Dendritic cell treated with granulocyte-macrophage colony-stimulating factor and Interleukin-4, amounts not matched to agents 40 ng/mL and 50 ng/mL, for 4 days (primary cell): ENCODE results near the gene OAF.

ENCODE experiments used
- H3K27ac Mint-ChIP-seq: one replicate; pipeline ENCODE4 v1.8.0; 2022; ENCODE audit warnings: mild to moderate bottlenecking, mixed read lengths
- H3K27me3 Mint-ChIP-seq: one replicate; pipeline ENCODE4 v1.8.0; 2022; ENCODE audit warnings: mild to moderate bottlenecking, mixed read lengths
- H3K36me3 Mint-ChIP-seq: one replicate; pipeline ENCODE4 v1.8.0; 2022; ENCODE audit warnings: low read depth, mixed read lengths
- H3K4me1 Mint-ChIP-seq: one replicate; pipeline ENCODE4 v1.8.0; 2022; ENCODE audit warnings: low read depth, mixed read lengths
- H3K4me3 Mint-ChIP-seq: one replicate; pipeline ENCODE4 v1.8.0; 2022; ENCODE audit warnings: mild to moderate bottlenecking, moderate library complexity, mixed read lengths
- H3K9me3 Mint-ChIP-seq: one replicate; pipeline ENCODE4 v1.8.0; 2022; ENCODE audit warnings: mixed read lengths
- intact Hi-C: fragments of 100-400 bp; cut with micrococcal nuclease; formaldehyde crosslinking; loops from one replicate; pipeline ENCODE4 v1.15.0; 2022

Gene OAF

DNA sequence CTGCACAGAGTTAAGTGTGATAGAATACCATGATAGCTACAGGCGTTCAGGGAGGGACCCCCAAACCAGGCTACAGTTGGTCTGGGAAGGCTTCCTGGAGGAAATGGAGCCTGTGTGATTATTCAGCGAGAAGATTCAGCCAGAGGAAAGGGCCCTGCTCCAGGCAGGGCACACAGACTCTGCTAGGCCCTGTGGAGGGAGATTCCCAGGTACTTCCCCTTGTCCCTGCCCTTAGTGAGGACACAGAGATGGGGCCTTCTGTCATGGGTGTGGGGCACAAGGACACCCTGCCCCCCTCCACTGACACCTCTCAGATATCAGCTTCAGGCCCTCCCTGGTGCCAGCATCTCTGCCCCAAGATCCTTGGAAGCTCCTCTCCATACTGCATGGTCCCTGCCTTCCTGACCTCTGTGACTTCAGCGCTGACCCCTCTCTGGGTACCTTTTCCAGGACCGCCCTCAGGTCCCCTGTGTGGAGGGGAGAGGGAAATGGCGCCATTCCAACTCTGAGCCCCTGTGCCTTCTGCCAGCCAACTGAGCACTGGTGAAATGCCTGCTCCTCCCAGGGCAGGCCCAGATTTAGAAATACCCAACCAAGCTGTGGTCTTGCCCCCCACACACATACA, 16.5 kb downstream of the OAF start:
- intact Hi-C loops: no loop called here
- Mint-ChIP-seq H3K9me3 (no peaks in the 10 kb centered on the region), H3K36me3 (peaks cover 26% of the 10 kb centered on the region), H3K27me3 (peaks cover 13% of the 10 kb centered on the region), H3K4me3 (no peak overlapping the region), H3K4me1 (peaks cover 49% of the 10 kb centered on the region), H3K27ac (peak overlapping the region; percentile 83)

DNA sequence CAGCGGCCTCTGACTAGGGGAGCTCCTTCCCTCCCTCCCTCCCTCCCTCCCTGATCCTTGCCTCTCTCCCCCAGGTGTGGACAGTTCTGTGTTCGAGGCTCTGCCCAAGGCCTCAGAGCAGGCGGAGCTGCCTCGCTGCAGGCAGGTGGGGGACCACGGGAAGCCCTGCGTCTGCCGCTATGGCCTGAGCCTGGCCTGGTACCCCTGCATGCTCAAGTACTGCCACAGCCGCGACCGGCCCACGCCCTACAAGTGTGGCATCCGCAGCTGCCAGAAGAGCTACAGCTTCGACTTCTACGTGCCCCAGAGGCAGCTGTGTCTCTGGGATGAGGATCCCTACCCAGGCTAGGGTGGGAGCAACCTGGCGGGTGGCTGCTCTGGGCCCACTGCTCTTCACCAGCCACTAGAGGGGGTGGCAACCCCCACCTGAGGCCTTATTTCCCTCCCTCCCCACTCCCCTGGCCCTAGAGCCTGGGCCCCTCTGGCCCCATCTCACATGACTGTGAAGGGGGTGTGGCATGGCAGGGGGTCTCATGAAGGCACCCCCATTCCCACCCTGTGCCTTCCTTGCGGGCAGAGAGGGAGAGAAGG, 18.1 kb downstream of the OAF start:
- Mint-ChIP-seq H3K27me3 (peaks cover 28% of the 10 kb centered on the region), H3K4me1 (peaks cover 40% of the 10 kb centered on the region), H3K9me3 (no peaks in the 10 kb centered on the region), H3K27ac (no peak overlapping the region), H3K36me3 (peaks cover 26% of the 10 kb centered on the region), H3K4me3 (no peak overlapping the region)
- intact Hi-C loops: loop anchor here (1.0 kb wide), 1 partner anchor 57 kb away; no protein-coding TSS in a partner anchor

DNA sequence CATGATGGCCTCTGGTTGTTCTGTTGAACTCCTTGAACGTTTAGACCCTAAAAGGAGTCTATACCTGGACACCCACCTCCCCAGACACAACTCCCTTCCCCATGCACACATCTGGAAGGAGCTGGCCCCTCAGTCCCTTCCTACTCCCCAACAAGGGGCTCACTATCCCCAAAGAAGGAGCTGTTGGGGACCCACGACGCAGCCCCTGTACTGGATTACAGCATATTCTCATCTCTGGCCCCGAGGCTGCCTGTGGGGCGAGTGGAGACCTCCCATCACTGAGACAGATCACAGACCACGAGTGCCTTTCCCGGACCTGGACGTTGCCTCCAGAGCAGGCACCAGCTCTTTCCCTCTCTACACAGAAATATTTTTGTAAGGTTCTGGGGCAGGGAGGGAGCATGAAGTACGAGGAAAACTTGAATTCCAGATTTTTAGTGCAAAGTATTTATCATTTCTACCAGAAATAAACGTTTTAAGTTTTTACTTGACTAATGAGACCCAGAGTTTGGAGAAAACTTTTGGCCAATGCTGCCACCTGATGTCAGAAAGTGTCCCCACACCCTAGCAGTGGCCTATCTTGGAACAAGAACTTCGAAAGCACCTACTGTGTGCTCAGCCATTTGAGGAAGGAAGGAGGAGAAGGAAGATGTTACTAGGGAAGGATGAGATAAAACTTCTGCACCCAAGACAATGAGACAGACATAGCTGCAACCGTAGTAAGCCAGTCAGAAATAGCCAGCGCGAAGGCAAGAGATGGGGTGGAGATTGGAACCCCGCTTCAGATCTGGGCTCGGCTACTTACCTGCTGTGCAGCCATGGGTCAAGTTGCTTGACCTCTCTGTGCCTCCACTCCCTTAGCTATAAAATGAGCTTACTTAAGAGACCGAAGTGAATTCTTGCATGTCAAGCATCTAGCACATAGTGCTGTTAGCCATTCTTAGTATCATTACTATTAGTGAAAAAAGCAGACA, 18.9 kb downstream of the OAF start:
- peaks cover 37% of the 10 kb centered on the region for H3K27me3 Mint-ChIP-seq
- intact Hi-C loops: loop anchor here (1.0 kb wide), 1 partner anchor 57 kb away; no protein-coding TSS in a partner anchor
- peaks cover 39% of the 10 kb centered on the region for H3K4me1 Mint-ChIP-seq
- H3K36me3 Mint-ChIP-seq: peaks cover 26% of the 10 kb centered on the region
- no peak overlapping the region for H3K4me3 Mint-ChIP-seq
- H3K9me3 Mint-ChIP-seq: no peaks in the 10 kb centered on the region
- no peak overlapping the region for H3K27ac Mint-ChIP-seq

DNA sequence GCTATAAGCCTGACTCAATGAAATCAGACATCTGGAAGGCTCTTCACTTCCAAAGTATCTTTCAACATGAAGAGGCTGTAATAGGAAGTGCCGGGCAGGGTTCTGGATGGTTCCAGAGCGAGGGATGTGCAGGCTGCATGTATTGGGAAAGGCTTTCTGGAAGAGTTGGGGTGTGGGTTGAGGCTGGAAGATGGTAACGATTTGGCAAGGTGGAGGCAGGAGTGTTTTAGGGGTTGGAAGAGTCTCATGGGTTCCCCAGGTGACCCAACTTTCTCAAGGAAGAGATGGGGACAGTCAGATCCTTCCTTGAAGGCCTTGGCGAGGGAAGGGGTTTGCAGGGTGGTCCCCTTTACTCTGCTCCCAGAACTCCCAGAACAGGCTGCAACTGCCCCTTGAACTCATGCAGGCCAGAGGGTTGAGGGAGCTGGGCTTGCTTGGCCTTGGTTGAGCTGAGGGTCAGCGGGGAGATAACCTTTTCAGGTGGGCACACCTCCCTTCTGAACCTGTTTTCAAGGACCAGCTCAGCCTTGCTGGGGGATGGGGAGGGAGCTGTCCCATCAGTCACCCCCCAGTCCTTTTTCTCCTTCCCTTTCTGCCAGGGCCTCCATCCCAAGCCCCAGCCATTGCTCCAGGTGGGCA, 19.7 kb downstream of the OAF start:
- Mint-ChIP-seq H3K27ac (no peak overlapping the region), H3K4me1 (peaks cover 31% of the 10 kb centered on the region), H3K27me3 (peaks cover 45% of the 10 kb centered on the region), H3K9me3 (no peaks in the 10 kb centered on the region), H3K4me3 (no peak overlapping the region), H3K36me3 (peaks cover 26% of the 10 kb centered on the region)
- intact Hi-C loops: no loop called here

DNA sequence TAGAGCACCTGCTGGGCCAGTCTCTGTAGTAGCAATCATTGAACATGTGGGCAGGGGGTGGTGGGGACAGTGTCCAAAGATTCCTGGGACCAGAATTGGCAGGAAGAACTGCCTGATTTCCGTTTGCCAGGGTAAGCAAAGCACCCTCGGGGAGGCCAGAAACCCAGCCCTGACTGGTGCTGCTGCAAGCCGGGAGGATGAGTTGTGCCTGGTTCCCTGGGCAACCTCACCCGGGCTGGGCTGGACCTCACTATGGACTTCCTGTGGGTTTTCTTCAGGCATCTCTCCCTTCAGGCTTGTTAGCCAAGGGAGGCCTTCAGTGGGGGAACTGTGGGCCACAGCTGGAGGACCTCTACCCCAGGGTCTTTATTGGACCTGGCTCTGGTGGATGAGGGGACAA, 21.1 kb downstream of the OAF start:
- Mint-ChIP-seq H3K27me3 (peaks cover 53% of the 10 kb centered on the region), H3K36me3 (peaks cover 20% of the 10 kb centered on the region), H3K9me3 (no peaks in the 10 kb centered on the region), H3K27ac (no peak overlapping the region), H3K4me1 (peaks cover 19% of the 10 kb centered on the region), H3K4me3 (no peak overlapping the region)
- intact Hi-C loops: no loop called here

DNA sequence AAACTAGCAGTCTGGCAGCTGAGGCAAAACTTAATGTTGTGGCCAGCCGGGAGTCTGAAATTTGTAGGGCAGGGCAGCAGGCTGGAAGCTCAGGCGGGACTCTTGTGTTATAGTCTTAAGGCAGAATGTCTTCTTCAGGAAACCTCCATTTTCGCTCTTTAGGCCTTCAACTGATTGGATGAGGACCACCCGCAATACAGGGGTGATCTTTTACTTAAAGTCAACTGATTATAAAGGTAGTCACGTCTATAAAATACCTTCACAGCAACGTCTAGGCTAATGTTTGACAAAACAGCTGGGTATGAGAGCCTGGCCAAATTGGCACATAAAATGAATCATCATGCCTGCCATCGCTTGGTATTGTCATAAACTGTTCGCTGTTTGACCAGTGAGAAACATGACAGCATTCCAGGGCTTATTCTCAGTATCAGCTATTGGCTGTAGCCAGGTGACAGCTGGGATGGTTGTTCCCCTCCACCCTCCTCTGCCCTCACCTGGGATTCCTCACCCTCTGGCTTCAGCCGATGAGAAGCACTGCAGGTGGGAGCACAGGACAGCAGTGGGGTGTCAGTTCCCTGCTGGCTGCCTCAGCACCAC, 22.5 kb downstream of the OAF start:
- no peak overlapping the region for H3K27ac Mint-ChIP-seq
- no peak overlapping the region for H3K4me3 Mint-ChIP-seq
- intact Hi-C loops: no loop called here
- H3K9me3 Mint-ChIP-seq: no peaks in the 10 kb centered on the region
- peaks cover 65% of the 10 kb centered on the region for H3K27me3 Mint-ChIP-seq
- peaks cover 11% of the 10 kb centered on the region for H3K36me3 Mint-ChIP-seq
- peaks cover 9% of the 10 kb centered on the region for H3K4me1 Mint-ChIP-seq

DNA sequence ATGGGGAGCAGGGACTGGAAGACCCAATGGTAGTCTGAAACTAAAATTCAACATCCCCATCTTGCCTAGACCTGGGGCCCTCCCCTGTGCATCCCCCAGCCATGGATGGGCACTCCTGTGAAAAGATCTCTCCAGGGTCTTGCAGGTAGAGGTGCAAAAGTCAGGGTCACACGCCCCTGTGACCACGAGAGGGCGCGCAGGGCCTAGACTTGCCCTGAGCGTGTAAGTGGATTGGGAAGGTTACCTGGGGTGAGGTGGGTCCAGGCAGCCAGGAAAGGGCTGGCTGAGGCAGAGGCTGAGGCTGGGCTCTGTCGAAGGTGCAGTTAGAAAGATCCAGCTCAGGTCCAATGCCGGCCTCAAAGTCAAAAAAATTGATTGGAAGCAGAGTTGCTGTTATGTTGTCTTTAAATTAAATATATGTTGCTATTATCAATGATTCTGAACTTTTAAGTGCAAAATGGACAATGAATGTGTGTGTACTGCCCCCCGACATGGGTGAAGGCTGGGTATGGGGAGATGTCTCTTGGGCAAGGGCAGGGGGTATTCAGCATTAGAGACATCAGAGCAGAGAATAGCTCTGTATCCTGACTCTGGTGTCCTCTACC, 24.3 kb downstream of the OAF start:
- peaks cover 79% of the 10 kb centered on the region for H3K27me3 Mint-ChIP-seq
- peaks cover 9% of the 10 kb centered on the region for H3K4me1 Mint-ChIP-seq
- no peaks in the 10 kb centered on the region for H3K36me3 Mint-ChIP-seq
- H3K27ac Mint-ChIP-seq: no peak overlapping the region
- H3K4me3 Mint-ChIP-seq: no peak overlapping the region
- intact Hi-C loops: loop anchor here (1.0 kb wide), 1 partner anchor 65 kb away; no protein-coding TSS in a partner anchor
- no peaks in the 10 kb centered on the region for H3K9me3 Mint-ChIP-seq

DNA sequence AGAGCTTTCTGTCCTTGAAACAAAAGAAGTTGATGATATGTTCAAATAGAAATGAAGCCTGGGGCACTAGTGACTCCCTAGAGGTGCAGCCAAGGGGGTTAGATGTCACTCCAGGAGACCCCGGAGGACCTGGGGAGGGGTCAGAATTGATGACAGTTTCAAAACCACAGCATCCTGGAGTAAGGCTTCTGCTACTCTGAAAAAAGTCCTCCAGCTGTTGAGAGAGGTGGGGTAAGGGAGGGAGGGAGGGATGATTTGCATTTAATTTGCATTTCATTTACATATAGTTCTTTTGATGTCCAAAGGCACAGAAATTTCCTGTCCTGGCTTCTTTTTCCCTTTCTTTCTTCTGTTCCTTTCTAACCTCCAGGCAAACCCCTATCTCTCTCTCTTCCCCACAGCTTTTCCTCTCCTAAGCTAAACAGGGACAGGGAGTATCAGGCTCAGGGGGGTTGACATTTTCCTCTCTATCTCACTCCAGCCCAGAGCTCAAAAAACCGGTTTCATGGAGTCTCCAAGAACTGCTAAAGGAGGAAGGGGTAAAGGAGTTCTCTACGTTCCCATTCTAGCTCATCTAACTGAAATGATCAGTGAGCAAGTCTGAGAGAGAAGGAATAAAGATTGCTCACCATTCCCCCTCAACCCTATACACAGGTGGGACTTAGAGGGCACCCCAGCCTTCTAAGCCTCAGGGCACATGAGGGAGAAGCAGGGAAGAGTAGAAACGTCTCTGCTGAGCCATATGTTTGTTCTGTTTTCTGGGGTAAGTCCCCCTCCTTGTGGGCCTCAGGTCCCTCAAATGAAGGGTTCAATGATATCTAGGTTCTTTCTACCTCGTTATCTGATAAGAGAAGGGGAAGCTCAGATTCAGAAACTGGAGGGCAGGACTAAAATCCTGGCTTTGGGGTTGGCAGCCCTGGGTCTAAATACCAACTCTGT, 25.6 kb downstream of the OAF start:
- Mint-ChIP-seq H3K9me3 (no peaks in the 10 kb centered on the region), H3K27ac (no peak overlapping the region), H3K27me3 (peaks cover 89% of the 10 kb centered on the region), H3K36me3 (no peaks in the 10 kb centered on the region), H3K4me3 (no peak overlapping the region), H3K4me1 (peaks cover 9% of the 10 kb centered on the region)
- intact Hi-C loops: no loop called here

DNA sequence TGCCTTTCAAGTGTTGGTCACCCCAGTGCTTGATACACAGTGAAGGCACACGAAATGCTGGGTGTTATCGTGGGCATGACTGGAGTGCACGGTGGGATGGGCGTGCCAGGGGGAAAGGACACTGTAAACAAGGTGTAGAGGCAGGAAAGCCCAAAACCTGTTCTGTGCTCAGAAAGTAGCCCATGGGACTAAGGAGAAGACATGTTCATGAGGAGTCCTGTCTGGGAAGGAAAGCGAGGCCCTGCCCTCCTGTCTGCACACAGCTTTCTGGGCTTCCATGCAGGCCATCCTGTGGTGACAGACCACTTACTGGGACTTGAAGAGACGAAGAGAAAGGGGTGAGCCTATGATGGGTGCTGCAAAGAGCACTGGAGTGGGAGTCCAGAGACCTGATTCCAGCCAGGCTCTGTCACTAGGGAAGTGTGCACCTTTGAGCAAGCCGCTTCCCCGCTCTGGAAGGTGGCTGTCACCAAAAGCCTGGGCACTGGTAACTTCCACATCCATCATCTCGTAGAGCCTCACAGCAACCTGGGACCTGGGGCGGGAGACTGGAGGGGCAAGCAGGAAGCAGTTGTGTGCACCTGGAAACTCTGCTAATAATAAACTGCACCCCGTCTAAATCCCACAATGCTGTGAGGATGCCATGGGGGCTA, 28.3 kb downstream of the OAF start:
- no peaks in the 10 kb centered on the region for H3K9me3 Mint-ChIP-seq
- no peak overlapping the region for H3K27ac Mint-ChIP-seq
- H3K27me3 Mint-ChIP-seq: peaks cover 92% of the 10 kb centered on the region
- peaks cover 5% of the 10 kb centered on the region for H3K4me1 Mint-ChIP-seq
- H3K4me3 Mint-ChIP-seq: no peak overlapping the region
- intact Hi-C loops: no loop called here
- H3K36me3 Mint-ChIP-seq: no peaks in the 10 kb centered on the region

DNA sequence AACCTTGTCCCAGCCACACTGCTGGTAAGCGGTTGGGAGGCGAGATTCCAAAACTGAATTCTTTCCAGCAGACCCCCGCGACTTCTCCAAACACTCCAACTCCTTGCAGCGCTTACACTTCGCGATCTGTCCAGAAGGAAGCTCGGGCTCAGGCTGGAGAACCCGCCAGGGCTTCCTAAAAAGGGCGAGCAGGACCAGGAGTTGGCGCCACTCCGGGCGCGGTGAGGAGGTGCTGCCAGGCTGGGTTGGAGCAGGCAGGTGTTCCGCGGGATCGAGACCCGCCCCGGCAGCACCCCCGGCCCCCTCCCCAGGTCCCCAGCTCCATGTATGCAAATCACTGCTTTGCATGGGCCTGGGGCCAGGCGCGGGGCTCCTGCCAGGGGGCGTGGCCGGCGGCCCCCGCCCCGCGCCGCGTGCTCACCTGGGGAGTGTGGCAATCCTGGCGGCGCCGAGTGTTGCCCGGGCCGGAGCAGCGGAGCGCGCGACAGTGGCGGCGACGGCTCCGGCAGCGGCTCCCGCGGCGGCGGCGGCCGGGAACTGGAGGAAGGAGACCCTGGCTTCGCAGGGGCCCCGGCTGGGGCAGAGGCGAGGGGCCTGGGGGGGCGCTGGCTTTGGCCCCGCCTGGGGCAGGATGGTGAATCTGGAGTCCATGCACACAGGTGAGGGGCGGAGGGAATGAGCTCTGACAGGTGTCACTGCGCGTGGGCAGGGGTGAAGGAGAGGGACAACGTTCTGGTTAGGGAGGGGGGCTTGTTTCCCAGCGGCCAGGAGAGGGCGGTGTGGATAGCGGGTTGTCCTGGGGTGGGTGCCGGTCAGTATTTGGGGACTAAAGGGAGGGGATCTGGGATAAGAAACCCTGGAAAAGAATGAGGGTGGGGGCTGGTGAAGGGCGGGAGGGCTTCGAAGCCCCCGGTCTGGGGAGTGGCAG, 29.1 kb downstream of the OAF start, which contains the start of gene POU2F3:
Gene POU2F3 (plus strand): TSS at position 428 of the 928 bp plus-strand sequence. CDS start 204 bp downstream, at position 632.
- H3K4me1 Mint-ChIP-seq: no peaks in the 10 kb centered on the region
- H3K36me3 Mint-ChIP-seq: no peaks in the 10 kb centered on the region
- intact Hi-C loops: no loop called here
- peaks cover 90% of the 10 kb centered on the region for H3K27me3 Mint-ChIP-seq
- H3K27ac Mint-ChIP-seq: no peak within 1 kb of the TSS
- no peak within 1 kb of the TSS for H3K4me3 Mint-ChIP-seq
- H3K9me3 Mint-ChIP-seq: no peaks in the 10 kb centered on the region

DNA sequence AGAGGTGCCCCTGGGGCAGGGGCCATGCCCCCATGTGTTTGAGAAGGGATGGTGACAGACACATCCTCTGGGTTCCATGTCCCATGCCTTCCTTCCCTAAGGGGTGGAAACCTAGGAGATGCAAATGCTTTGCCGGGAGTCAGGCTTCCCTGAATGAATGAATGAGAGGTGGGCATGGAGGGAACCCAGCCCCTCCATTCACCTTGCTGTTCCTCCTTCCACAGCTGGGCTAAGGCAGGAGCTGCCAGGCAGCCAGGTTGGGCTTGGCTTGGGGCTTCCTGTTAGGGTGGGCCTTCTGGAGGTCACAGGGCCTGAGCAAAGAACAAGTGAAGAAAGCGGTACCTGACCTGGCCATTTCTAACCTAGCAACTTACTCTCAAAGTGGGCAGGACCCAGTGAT, 30.0 kb downstream of the OAF start:
- H3K27me3 Mint-ChIP-seq: peaks cover 90% of the 10 kb centered on the region
- H3K9me3 Mint-ChIP-seq: no peaks in the 10 kb centered on the region
- no peak overlapping the region for H3K4me3 Mint-ChIP-seq
- no peaks in the 10 kb centered on the region for H3K36me3 Mint-ChIP-seq
- H3K4me1 Mint-ChIP-seq: no peaks in the 10 kb centered on the region
- intact Hi-C loops: no loop called here
- H3K27ac Mint-ChIP-seq: no peak overlapping the region
